HepG2 (cell line): ENCODE results near the gene TF. TPM values are rescaled to one million over a fixed set of nuclear protein-coding genes. Genes with fewer than 3 reads are reported as not detected.

Source experiments
- ATF6 ChIP-seq: sonication (generic); formaldehyde crosslinking; conservative IDR thresholded peaks from 2 replicates; pipeline ENCODE4 v1.4.0; 2020; ENCODE audit warnings: missing genetic modification reagents
- CBX5 ChIP-seq: sonication (generic); formaldehyde crosslinking; IDR thresholded peaks from 2 replicates; pipeline ENCODE4 v1.4.0; 2020; ENCODE audit warnings: missing genetic modification reagents, borderline replicate concordance
- DNMT3B ChIP-seq: conservative IDR thresholded peaks from 2 replicates; pipeline ENCODE4 v1.6.1; 2016; ENCODE audit warnings: missing biosample characterization, control low read depth
- ETV5 ChIP-seq: IDR thresholded peaks from 2 replicates; pipeline ENCODE4 v1.6.1; 2018; ENCODE audit warnings: missing biosample characterization, missing genetic modification reagents, inconsistent platforms, borderline replicate concordance
- PAF1 ChIP-seq: IDR thresholded peaks from 2 replicates; pipeline ENCODE4 v1.6.1; 2016; ENCODE audit warnings: missing genetic modification reagents, missing compliant biosample characterization
- RAD21 ChIP-seq: fragments of 450-650 bp; formaldehyde crosslinking; IDR thresholded peaks from 2 replicates; pipeline ENCODE4 v1.5.0; 2020; ENCODE audit warnings: mild to moderate bottlenecking
- REL ChIP-seq: sonication (generic); formaldehyde crosslinking; conservative IDR thresholded peaks from 2 replicates; pipeline ENCODE4 v1.8.0; 2022; ENCODE audit warnings: mild to moderate bottlenecking, missing genetic modification reagents, moderate library complexity
- SIX1 ChIP-seq: sonication (generic); formaldehyde crosslinking; IDR thresholded peaks from 2 replicates; pipeline ENCODE4 v1.4.0; 2020; ENCODE audit warnings: missing genetic modification reagents, borderline replicate concordance
- SMARCC2 ChIP-seq: fragments of 450-650 bp; IDR thresholded peaks from 2 replicates; pipeline ENCODE4 v1.6.1; 2017; ENCODE audit warnings: antibody characterized with exemption, mild to moderate bottlenecking
- YEATS2 ChIP-seq: sonication (generic); formaldehyde crosslinking; IDR thresholded peaks from 2 replicates; pipeline ENCODE4 v1.4.0; 2020; ENCODE audit warnings: missing genetic modification reagents, borderline replicate concordance
- ZBTB38 ChIP-seq: sonication (generic); formaldehyde crosslinking; IDR thresholded peaks from 2 replicates; pipeline ENCODE4 v1.5.1; 2020; ENCODE audit warnings: mild to moderate bottlenecking, missing genetic modification reagents
- ZNF225 ChIP-seq: sonication (generic); formaldehyde crosslinking; IDR thresholded peaks from 2 replicates; pipeline ENCODE4 v1.4.0; 2020; ENCODE audit warnings: mild to moderate bottlenecking, missing genetic modification reagents
- ZNF232 ChIP-seq: sonication (generic); formaldehyde crosslinking; IDR thresholded peaks from 2 replicates; pipeline ENCODE4 v1.4.0; 2020; ENCODE audit warnings: missing genetic modification reagents, borderline replicate concordance
- ZNF407 ChIP-seq: sonication (generic); formaldehyde crosslinking; IDR thresholded peaks from one replicate; pipeline ENCODE4 v1.5.1; 2020; ENCODE audit warnings: mild to moderate bottlenecking, missing genetic modification reagents; ENCODE audit errors: not compliant biosample characterization
- polyA plus RNA-seq, 8 experiments: library from polyadenylated mRNA; depleted of rRNA in 3 of 8; stranded (reverse) in 7 of 8; unstranded in 1 of 8; fragments of >200 nt; fragmentation: Illumina TruSeq in 4 of 8; extraction: Trizol in 4 of 8; gene quantifications; 2 replicates each; pipeline versions ENCODE4 v1.2.1 to v1.2.3, GENCODE V29; 2011 to 2016; ENCODE audit warnings: low read depth in 4 of 8, missing spikeins in 1 of 8, mixed read lengths in 1 of 8; ENCODE audit not compliant: insufficient read depth in 1 of 8
- total RNA-seq, 5 experiments: library from RNA; depleted of rRNA; stranded (reverse); fragments of >200 nt; fragmentation: Illumina TruSeq; extraction: Trizol; gene quantifications; 2 replicates each; pipeline ENCODE4 v1.2.3, GENCODE V29; 2016; ENCODE audit warnings: low read depth in 1 of 5

The TF gene
- total and polyA plus RNA-seq, 2 of the 13 experiments (the other 11 are each of a cell fraction or from before 2014, with no cell fraction given), result 10,074 to 11,821 TPM

- TF ChIP-seq ETV5 (CRISPR knock-in tag) (no peak), ZNF225 (no peak), CBX5 (CRISPR knock-in tag) (no peak), ZNF232 (CRISPR knock-in tag) (no peak), ZNF407 (CRISPR knock-in tag) (no peak), SIX1 (CRISPR knock-in tag) (no peak), DNMT3B (CRISPR knock-in tag) (no peak), ATF6 (CRISPR knock-in tag) (no peak), ZBTB38 (CRISPR knock-in tag) (no peak), RAD21 (CRISPR knock-in tag) (no peak), REL (CRISPR knock-in tag) (0 out of 2 replicates have a peak, but pooled peaks have one; percentile 35), YEATS2 (CRISPR knock-in tag) (no peak), PAF1 (CRISPR knock-in tag) (peak; percentile 78; the same call in 1 of the 2 replicates), SMARCC2 (no peak)
Measured at GRCh38 chr3:133763797-133764683, 17.8 kb downstream of the TF start (continued).
